ENCODE measurements around the gene SRP14. TPM values are rescaled to one million over a fixed set of nuclear protein-coding genes. Genes with fewer than 3 reads are reported as not detected.
"Not testable (repeated sequence)": the region's sequence is repeated elsewhere in the genome, so short reads cannot be mapped to it uniquely, and the experiment has no call there.

SRP14 gene
- total RNA-seq, 2 donors from 2014 or later: 163 to 167 TPM

DNA sequence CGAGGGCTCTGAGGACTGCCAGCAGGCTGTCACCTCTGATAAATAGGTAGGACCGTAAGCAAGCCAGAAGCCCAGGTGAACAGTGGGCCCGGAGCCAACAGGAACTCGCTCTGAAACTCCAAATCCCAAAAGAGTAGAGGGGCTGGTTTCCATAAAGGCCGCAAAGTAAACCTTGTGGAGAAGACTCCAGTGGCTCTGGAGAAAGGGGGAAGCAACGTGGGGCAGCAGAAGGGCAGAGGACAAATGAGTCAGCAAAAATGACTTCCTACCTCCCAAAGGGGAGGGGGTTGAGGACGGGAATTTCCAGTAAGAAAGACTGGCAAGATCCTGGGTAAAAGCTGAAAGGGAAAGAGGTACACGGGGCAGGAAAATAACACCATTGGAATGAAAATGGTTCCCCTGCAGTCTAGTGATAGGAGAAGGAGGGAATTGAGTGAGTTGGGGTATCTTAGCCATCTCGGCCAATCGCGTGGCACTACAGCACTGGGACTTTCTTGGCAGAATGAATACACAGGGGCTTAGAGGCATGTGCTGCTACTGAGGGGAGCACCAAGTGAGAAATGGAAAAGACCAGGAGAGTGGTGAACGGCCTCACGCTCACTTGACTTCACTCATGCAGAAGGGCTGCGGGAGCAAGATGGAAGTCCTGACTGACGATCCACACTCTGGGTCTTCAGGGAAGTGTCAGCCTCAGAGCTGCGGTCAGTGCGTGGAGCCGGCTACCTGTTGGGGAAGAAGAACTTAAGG lies 36.5 kb upstream of the SRP14 start:
- Histone ChIP-seq H3K4me1 (no peaks in the 10 kb centered on the region), H3K27ac (no peak overlapping the region), H3K4me3 (no peak overlapping the region), H3K27me3 (no peaks in the 10 kb centered on the region), H3K9me3 (no peaks in the 10 kb centered on the region), H3K9ac (ENCODE audit: low read depth in 2 of 2, low read length in 2 of 2) (no peak overlapping the region), H3K36me3 (no peaks in the 10 kb centered on the region)
- no peak for DNase-seq
- intact Hi-C loops (cut with DNase I): no loop called here
- TF ChIP-seq, protein P1, sequence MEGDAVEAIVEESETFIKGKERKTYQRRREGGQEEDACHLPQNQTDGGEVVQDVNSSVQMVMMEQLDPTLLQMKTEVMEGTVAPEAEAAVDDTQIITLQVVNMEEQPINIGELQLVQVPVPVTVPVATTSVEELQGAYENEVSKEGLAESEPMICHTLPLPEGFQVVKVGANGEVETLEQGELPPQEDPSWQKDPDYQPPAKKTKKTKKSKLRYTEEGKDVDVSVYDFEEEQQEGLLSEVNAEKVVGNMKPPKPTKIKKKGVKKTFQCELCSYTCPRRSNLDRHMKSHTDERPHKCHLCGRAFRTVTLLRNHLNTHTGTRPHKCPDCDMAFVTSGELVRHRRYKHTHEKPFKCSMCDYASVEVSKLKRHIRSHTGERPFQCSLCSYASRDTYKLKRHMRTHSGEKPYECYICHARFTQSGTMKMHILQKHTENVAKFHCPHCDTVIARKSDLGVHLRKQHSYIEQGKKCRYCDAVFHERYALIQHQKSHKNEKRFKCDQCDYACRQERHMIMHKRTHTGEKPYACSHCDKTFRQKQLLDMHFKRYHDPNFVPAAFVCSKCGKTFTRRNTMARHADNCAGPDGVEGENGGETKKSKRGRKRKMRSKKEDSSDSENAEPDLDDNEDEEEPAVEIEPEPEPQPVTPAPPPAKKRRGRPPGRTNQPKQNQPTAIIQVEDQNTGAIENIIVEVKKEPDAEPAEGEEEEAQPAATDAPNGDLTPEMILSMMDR (IDR thresholded peaks at IDR 0.05): no peak

DNA sequence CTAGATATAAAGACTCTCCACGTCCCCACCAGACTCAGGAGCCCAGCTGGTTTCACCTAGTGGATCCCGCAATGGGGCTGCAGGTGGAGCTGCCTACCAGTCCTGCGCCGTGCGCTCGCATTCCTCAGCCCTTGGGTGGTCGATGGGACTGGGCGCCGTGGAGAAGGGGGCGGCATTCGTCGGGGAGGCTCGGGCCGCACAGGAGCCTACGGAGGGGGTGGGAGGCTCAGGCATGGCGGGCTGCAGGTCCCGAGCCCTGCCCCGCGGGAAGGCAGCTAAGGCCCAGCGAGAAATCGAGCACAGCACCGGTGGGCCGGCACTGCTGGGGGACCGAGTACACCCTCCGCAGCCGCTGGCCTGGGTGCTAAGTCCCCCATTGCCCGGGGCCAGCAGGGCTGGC lies 35.7 kb upstream of the SRP14 start:
- not testable (repeated sequence) for DNase-seq

DNA sequence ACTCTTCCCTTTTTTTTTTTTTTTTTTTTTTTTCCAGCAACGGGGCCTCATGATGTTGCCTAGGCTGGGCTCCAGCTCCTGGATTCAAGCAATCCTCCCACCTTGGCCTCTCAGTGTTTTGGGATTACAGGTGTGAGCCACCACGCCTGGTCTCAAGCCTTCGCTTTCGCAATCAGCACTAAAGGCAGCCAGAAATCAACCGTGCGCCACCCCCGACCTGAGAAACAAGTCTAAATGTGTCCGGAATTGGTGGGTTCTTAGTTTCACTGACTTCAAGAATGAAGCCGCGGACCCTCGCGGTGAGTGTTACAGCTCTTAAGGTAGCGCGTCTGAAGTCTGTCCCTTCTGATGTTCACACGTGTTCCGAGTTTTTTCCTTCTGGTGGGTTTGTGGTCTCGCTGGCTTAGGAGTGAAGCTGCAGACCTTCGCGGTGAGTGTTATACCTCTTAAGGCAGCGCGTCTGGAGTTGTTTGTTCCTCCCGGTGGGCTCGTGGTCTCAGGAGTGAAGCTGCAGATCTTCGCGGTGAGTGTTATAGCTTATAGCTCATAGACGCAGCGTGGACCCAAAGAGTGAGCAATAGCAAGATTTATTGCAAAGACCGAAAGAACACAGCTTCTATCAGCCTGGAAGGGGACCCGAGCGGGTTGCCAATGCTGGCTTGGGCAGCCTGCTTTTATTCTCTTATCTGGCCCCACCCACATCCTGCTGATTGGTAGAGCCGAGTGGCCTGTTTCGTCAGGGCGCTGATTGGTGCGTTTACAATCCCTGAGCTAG lies 34.9 kb upstream of the SRP14 start:
- H3K27me3 ChIP-seq; H3K9me3 ChIP-seq; H3K27ac ChIP-seq; H3K4me3 ChIP-seq; H3K4me1 ChIP-seq; intact Hi-C loops (cut with DNase I); H3K9ac ChIP-seq (ENCODE audit: low read depth in 2 of 2, low read length in 2 of 2); H3K36me3 ChIP-seq; DNase-seq: not testable (repeated sequence)

More for the DNA sequence above, 35.7 kb upstream of the SRP14 start:
- intact Hi-C loops (cut with DNase I); H3K4me1 ChIP-seq; H3K27ac ChIP-seq; H3K4me3 ChIP-seq; H3K27me3 ChIP-seq; H3K9ac ChIP-seq (ENCODE audit: low read depth in 2 of 2, low read length in 2 of 2); H3K36me3 ChIP-seq; H3K9me3 ChIP-seq: not testable (repeated sequence)

DNA sequence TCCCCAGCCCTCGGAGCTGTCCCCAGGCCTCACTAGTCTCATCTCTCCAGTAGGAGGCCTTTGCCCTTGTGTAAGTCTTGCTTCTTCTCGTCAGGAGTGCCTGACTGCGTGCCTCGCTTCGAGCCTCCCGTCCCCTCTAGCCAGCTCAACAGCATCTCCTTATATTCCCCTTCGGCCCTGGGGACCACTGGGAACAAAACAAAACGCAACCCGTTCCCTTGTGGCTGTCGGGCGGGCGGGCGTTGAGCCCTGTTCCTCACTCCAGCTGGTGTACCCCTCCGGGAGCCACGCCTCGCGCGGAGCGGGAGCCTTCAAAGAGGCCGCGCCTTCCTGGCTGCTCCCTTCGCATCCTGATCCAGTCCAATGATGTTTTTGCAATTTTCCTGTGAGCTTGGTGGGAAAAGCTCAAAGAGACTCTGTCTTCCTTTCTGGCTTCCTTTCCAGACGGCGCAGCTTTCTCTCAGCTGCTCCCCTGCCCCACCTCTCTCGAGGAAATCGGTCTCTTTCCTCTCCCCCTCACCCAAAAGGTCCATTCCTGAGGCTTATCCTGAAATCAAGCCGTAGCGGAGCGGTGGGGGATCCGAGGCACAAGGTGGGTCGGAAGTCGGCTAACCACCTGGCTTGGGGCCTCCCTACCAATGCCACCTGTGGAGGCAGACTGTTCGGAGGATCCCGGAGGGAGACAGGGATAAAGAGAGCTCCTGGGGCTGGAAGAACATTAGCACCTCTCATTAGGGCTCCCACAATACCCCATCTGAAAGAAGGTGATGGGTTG lies 33.4 kb upstream of the SRP14 start:
- intact Hi-C loops (cut with DNase I): no loop called here
- TF ChIP-seq, protein P1 (IDR thresholded peaks at IDR 0.05): no peak
- no peak for DNase-seq
- Histone ChIP-seq H3K9me3 (no peaks in the 10 kb centered on the region), H3K9ac (ENCODE audit: low read depth in 2 of 2, low read length in 2 of 2) (peak overlapping the region in 1 of 2 donors; percentile 55), H3K4me3 (no peak overlapping the region), H3K4me1 (peaks cover 7% of the 10 kb centered on the region), H3K36me3 (no peaks in the 10 kb centered on the region), H3K27me3 (no peaks in the 10 kb centered on the region), H3K27ac (no peak overlapping the region)

DNA sequence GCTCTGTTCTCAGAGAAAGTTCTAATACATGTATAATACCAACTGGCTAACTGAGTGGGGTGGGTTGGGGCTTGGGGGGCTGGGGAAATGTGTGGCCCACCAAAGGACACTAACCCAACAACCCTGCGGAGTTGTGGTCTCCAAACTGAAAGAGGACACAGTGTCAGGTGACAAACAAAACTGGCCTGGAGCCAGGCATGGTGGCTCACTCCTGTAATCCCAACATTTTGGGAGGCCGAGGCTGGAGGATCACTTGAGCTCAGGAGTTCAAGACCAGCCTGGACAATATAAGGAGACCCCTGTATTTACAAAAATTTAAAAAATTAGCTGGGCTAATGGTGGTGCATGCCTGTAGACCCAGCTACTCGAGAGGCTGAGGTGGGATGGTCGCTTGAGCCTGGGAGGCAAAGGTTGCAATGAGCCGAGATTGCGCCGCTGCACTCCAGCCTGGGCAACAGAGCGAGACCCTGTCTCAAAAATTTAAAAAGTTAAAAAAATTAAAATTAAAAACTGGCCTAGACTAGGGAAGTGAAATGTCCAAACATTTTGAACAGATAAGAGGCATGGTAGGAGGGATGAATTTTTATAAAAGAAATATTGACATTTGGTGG lies 31.7 kb upstream of the SRP14 start:
- Histone ChIP-seq H3K4me1 (peaks cover 7% of the 10 kb centered on the region), H3K9me3 (no peaks in the 10 kb centered on the region), H3K4me3 (no peak overlapping the region), H3K9ac (ENCODE audit: low read depth in 2 of 2, low read length in 2 of 2) (no peak overlapping the region), H3K27me3 (no peaks in the 10 kb centered on the region), H3K36me3 (no peaks in the 10 kb centered on the region), H3K27ac (no peak overlapping the region)
- intact Hi-C loops (cut with DNase I): no loop called here
- TF ChIP-seq, protein P1 (IDR thresholded peaks at IDR 0.05): no peak
- no peak for DNase-seq

DNA sequence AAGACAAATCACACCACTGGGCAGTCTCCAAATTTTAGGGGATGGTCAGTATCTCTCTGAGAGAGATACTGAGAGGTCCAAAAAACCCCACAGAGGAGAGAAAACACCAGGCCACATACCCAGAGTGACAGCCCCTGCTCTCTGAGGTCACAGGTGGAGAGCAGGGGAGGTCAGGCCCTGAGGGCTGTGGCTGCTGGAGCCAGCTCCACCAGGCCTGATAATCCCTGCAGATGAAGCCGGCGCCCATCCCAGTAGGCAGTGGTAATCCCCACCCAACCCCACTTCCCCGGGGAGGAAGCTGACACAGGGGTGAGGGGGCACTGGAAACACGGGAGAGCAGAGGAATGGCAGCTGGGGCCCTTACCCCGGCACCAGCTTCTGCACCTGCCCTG lies 31.2 kb upstream of the SRP14 start:
- DNase-seq: no peak
- TF ChIP-seq, protein P1 (IDR thresholded peaks at IDR 0.05): no peak

More for the DNA sequence above, 31.2 kb upstream of the SRP14 start:
- Histone ChIP-seq H3K27me3 (no peaks in the 10 kb centered on the region), H3K4me1 (peaks cover 7% of the 10 kb centered on the region), H3K4me3 (no peak overlapping the region), H3K9me3 (no peaks in the 10 kb centered on the region), H3K36me3 (no peaks in the 10 kb centered on the region), H3K27ac (no peak overlapping the region), H3K9ac (ENCODE audit: low read depth in 2 of 2, low read length in 2 of 2) (peak overlapping the region in 1 of 2 donors; percentile 68)
- intact Hi-C loops (cut with DNase I): no loop called here

Data from colonic mucosa (tissue), 4 donors.